ENCODE data around the gene IPO13. TPM values are rescaled to one million over a fixed set of nuclear protein-coding genes. Genes with fewer than 3 reads are reported as not detected.

The IPO13 gene
- total RNA-seq, 2 donors from 2014 or later: 10.4 to 29.3 TPM

DNA sequence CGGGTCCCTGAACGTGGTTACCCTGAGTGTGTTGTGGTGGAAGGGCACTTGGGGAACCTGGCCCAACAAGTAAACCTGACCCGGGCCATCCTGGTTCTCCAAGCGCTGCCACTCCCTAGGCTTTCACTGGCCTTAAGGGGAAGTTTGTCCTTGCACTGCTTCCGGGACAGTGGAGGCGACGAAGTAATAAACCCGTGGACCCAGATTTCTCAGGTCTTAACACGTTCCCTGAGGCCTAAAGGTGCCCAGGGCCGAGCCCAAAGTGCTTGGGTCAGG lies 44.4 kb downstream of the IPO13 start:
- H3K4me1 ChIP-seq: peaks cover 19% of the 10 kb centered on the region
- intact Hi-C loops (cut with DNase I): no loop called here
- peak in 1 of 3 donors; percentile 68 for TF ChIP-seq POLR2A (IDR thresholded peaks at IDR 0.05)
- TF ChIP-seq, protein P1, sequence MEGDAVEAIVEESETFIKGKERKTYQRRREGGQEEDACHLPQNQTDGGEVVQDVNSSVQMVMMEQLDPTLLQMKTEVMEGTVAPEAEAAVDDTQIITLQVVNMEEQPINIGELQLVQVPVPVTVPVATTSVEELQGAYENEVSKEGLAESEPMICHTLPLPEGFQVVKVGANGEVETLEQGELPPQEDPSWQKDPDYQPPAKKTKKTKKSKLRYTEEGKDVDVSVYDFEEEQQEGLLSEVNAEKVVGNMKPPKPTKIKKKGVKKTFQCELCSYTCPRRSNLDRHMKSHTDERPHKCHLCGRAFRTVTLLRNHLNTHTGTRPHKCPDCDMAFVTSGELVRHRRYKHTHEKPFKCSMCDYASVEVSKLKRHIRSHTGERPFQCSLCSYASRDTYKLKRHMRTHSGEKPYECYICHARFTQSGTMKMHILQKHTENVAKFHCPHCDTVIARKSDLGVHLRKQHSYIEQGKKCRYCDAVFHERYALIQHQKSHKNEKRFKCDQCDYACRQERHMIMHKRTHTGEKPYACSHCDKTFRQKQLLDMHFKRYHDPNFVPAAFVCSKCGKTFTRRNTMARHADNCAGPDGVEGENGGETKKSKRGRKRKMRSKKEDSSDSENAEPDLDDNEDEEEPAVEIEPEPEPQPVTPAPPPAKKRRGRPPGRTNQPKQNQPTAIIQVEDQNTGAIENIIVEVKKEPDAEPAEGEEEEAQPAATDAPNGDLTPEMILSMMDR (IDR thresholded peaks at IDR 0.05): no peak
- WGBS, 2 donors: 0% methylated on average over 4 to 10 of the region's 10 CpGs
- no peak for ATAC-seq
- peak overlapping the region in 1 of 2 donors; percentile 38 for H3K4me3 ChIP-seq
- peak overlapping the region; percentile 79 to 89 (median 84) for H3K27ac ChIP-seq
- H3K36me3 ChIP-seq (replicated peaks in 1 of 2; ENCODE audit: insufficient read depth in 1 of 2, low read depth in 2 of 2): no peaks in the 10 kb centered on the region
- no peak for DNase-seq
- H3K9me3 ChIP-seq: no peaks in the 10 kb centered on the region
- H3K27me3 ChIP-seq: no peaks in the 10 kb centered on the region

DNA sequence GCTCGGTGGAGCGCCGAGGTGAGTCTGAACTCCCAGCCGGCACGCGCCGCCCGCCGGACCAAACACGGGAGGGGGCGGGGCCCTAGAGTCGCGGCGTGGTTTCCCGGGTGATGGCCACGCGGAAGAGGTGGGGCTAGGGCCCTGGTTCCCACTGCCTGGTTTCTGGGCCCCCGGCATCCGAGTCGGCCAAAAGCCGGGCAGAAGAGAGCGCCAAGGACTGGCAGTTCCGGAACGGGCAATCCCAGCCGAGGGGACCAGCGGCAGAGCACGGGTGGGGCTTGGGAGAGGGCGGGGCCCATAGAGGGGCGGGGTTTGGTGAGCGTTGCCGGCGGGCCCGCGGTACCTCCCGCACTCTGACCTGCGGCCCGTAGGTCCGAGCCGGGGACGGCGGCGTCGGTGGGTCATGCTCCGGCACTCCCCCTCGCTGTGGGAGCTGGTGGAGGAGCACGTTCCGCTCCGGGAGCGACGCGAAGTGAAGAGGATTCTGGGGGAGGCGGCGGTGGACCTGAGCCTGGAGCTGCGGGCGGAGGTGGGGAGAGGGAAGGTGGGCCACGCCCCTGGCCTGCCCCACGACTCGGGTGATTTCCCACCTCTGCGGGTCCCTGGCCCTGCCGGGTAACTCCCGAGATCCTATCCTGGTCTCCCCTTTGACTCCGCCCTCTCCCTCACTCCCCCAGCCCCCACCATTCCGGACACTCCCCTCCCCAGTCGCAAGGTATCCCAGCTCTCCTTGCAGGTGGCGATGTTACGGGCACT lies 44.9 kb downstream of the IPO13 start, which contains the start of gene CCDC24:
TSS of gene CCDC24 (plus strand) at position 124 of the 756 bp plus-strand sequence. CDS start at position 404, 280 bp downstream.
- H3K27me3 ChIP-seq: no peaks in the 10 kb centered on the region
- peak within 1 kb of the TSS; percentile 38 to 65 for H3K4me3 ChIP-seq
- peaks cover 19% of the 10 kb centered on the region for H3K4me1 ChIP-seq
- WGBS, 2 donors: 1% methylated on average over 33 to 65 of the region's 66 CpGs
- peak; percentile 84 for ATAC-seq
- H3K9me3 ChIP-seq: no peaks in the 10 kb centered on the region
- peak; percentile 88 to 93 (median 90) for DNase-seq
- TF ChIP-seq, protein P1 (IDR thresholded peaks at IDR 0.05): peak in 4 of 7 experiments; percentile 10 to 21 (median 11)
- peak; percentile 39 to 73 (median 61) for TF ChIP-seq POLR2A (IDR thresholded peaks at IDR 0.05)
- intact Hi-C loops (cut with DNase I): no loop called here
- H3K27ac ChIP-seq: peak within 1 kb of the TSS; percentile 79 to 89 (median 84)
- no peaks in the 10 kb centered on the region for H3K36me3 ChIP-seq (replicated peaks in 1 of 2; ENCODE audit: insufficient read depth in 1 of 2, low read depth in 2 of 2)

DNA sequence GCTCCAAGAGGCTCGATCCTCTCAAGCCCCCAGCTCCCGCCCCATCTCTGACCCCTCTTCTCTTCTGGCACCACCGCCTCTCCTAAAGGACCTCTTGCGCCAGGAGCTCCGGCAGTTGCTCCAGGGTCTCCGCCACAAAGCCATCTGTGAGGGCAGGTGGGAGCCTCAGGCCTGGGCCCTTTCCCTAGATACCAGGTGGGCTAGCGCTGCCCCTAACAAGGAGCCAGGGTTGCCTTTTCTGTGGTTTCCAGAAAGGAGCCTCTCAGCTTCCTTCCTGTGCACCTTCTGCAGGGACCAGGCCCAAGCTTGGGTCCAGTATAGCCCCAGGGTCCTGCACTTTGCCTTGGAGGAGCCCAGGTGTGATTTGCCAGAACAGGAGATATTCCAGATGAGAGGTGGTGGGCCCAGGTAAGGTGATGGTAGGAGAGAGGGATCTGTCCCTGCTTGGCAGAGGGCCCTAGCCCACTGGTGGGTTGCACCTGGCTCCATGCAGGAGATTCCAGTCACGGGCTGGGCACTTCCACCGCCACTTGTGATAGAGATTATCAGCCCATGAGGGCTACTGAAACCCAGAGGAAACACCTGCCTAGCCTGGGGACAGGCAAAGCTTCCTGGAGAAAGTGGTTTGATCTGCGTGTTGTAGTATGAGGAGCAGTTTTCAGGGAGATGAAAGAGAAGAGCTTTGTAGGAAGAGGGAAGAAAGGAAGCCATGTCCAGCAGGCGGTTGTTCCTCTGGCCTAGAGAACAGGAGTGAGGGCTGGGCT lies 45.7 kb downstream of the IPO13 start:
- Histone ChIP-seq H3K27me3 (no peaks in the 10 kb centered on the region), H3K4me3 (peak overlapping the region; percentile 38 to 65), H3K9me3 (no peaks in the 10 kb centered on the region), H3K36me3 (replicated peaks in 1 of 2; ENCODE audit: insufficient read depth in 1 of 2, low read depth in 2 of 2) (no peaks in the 10 kb centered on the region), H3K4me1 (peaks cover 19% of the 10 kb centered on the region), H3K27ac (peak overlapping the region; percentile 79 to 89 (median 84))
- WGBS, 2 donors: 31 to 47% methylated on average over 6 to 11 of the region's 11 CpGs
- intact Hi-C loops (cut with DNase I): no loop called here
- no peak for ATAC-seq
- TF ChIP-seq, protein P1 (IDR thresholded peaks at IDR 0.05): no peak
- TF ChIP-seq POLR2A (IDR thresholded peaks at IDR 0.05): no peak
- no peak for DNase-seq

DNA sequence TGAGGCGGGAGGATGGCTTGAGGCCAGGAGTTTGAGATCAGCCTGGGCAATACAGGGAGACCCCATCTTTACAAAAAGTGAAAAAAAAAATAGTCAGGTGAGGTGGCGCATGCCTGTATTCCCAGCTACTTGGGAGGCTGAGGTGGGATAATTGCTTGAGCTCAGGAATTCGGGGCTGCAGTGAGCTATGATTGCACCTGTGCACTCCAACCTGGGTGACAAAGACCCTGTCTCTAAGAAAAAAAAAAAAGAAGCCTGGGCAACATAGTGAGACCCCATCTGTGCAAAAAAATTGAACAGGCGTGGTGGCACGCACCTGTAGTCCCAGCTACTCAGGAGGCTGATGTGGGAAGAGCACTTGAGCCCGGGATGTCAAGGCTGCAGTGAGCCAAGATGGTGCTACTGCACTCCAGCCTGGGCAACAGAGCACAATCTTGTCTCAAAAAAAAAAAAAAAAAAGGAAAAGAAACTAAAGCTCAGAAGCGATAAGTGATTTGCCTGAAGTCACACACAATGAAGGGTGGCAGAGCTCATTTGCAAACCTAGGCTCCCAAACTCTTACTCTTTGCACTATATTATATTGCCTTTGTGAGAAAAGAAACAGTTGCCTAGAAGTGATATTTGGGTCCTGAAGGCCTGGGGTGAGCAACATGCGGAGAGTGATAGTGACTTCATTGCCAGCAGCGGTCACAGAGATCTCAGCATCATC lies 46.6 kb downstream of the IPO13 start:
- Histone ChIP-seq H3K4me1 (peaks cover 19% of the 10 kb centered on the region), H3K9me3 (no peaks in the 10 kb centered on the region), H3K27me3 (no peaks in the 10 kb centered on the region), H3K27ac (peak overlapping the region in 1 of 4 donors; percentile 84), H3K4me3 (no peak overlapping the region), H3K36me3 (replicated peaks in 1 of 2; ENCODE audit: insufficient read depth in 1 of 2, low read depth in 2 of 2) (no peaks in the 10 kb centered on the region)
- intact Hi-C loops (cut with DNase I): no loop called here
- no peak for DNase-seq
- no peak for TF ChIP-seq POLR2A (IDR thresholded peaks at IDR 0.05)
- TF ChIP-seq, protein P1 (IDR thresholded peaks at IDR 0.05): no peak
- ATAC-seq: no peak
- 91 to 93% methylated on average over 9 of the region's 9 CpGs for WGBS, 2 donors
